HepG2 (cell line): Measurements from ENCODE around the gene FCRLA. TPM values are rescaled to one million over a fixed set of nuclear protein-coding genes. Genes with fewer than 3 reads are reported as not detected.

Source experiments
- ATAC-seq: fragments of 200-7000 bp; cut with Tn5 transposase; 3 replicates; pipeline ENCODE4 v1.9.1; 2020; ENCODE audit warnings: mild to moderate bottlenecking, moderate library complexity
- BruUV-seq: library from RNA; stranded (reverse); fragments of 400-500 nt; replicated peaks from 2 replicates; lab custom pipeline; 2021; lab: Mats Ljungman, UMichigan
- CTCF ChIA-PET: fragments of 300-600 bp; formaldehyde crosslinking; extraction: SDS; loops from one replicate; lab custom pipeline; 2021; ENCODE audit warnings: low total read pairs, inconsistent platforms, low intra/inter-chr PET ratio; lab: Yijun Ruan, JAX
- POLR2A ChIA-PET: fragments of 350-600 bp; sonication (Branson Sonifier 250); formaldehyde crosslinking; loops from one replicate; lab custom pipeline; 2020; ENCODE audit warnings: antibody characterized with exemption, inconsistent platforms; lab: Yijun Ruan, JAX
- DNase-seq: peaks from one replicate; pipeline ENCODE4 v3.0.0-alpha.2; 2015; ENCODE audit warnings: low spot score
- FAIRE-seq: peaks from 3 replicates; lab custom pipeline; 2011; peaks lifted over from hg19 to GRCh38; lab: Jason Lieb, UNC
- H2AFZ ChIP-seq: one replicate; pipeline ENCODE4 v1.6.1; 2011; ENCODE audit warnings: low read length, inconsistent platforms
- H3K27ac ChIP-seq: fragments of 300-600 bp; 3 replicates; pipeline ENCODE4 v1.8.0; 2011; ENCODE audit warnings: mixed run types, mild to moderate bottlenecking, mixed read lengths, low read length, inconsistent platforms; ENCODE audit not compliant: insufficient read depth; ENCODE audit errors: extremely low read length
- H3K27me3 ChIP-seq, 2 experiments: fragments of 200-600 bp in 1 of 2; 2 replicates in 1 of 2; 3 replicates in 1 of 2; pipeline versions ENCODE4 v1.6.0 to v1.8.0; 2011; ENCODE audit warnings: low read length in 2 of 2, mild to moderate bottlenecking in 2 of 2, moderate library complexity in 2 of 2, inconsistent platforms in 1 of 2; ENCODE audit not compliant: insufficient read depth in 2 of 2, control insufficient read depth in 1 of 2
- H3K36me3 ChIP-seq, 2 experiments: fragments of 200-600 bp in 1 of 2; replicated peaks in 1 of 2; 2 replicates in 1 of 2; 3 replicates in 1 of 2; pipeline versions ENCODE4 v1.5.1 to v1.8.0; 2011; ENCODE audit warnings: low read length in 2 of 2, inconsistent platforms in 1 of 2; ENCODE audit not compliant: insufficient read depth in 2 of 2, control insufficient read depth in 1 of 2
- H3K4me1 ChIP-seq: 2 replicates; pipeline ENCODE4 v1.5.1; 2012; ENCODE audit warnings: low read length, inconsistent platforms; ENCODE audit not compliant: insufficient read depth
- H3K4me2 ChIP-seq: 2 replicates; pipeline ENCODE4 v1.6.0; 2011; ENCODE audit warnings: low read depth, low read length, inconsistent platforms
- H3K4me3 ChIP-seq, 3 experiments: fragments of 200-600 bp in 1 of 3; sonication (generic), shearing (Covaris generic) in 1 of 3; replicated peaks in 1 of 3; 2 replicates each; pipeline ENCODE4 v1.5.1; 2011 to 2016; ENCODE audit warnings: low read length in 3 of 3, inconsistent platforms in 2 of 3, low read depth in 2 of 3, mild to moderate bottlenecking in 2 of 3, control low read depth in 1 of 3, mixed read lengths in 1 of 3; ENCODE audit not compliant: insufficient read depth in 1 of 3
- H3K79me2 ChIP-seq: one replicate; pipeline ENCODE4 v1.6.1; 2011; ENCODE audit warnings: low read length, inconsistent platforms; ENCODE audit not compliant: insufficient read depth
- H3K9ac ChIP-seq: 2 replicates; pipeline ENCODE4 v1.6.0; 2011; ENCODE audit warnings: mild to moderate bottlenecking, low read depth, low read length, inconsistent platforms; ENCODE audit not compliant: insufficient read depth
- H3K9me3 ChIP-seq: 2 replicates; pipeline ENCODE4 v1.5.1; 2012; ENCODE audit warnings: mild to moderate bottlenecking, low read length
- H4K20me1 ChIP-seq: 2 replicates; pipeline ENCODE4 v1.6.0; 2011; ENCODE audit warnings: inconsistent platforms, mild to moderate bottlenecking, low read length, moderate library complexity; ENCODE audit not compliant: insufficient read depth
- BATF2 ChIP-seq: sonication (generic); formaldehyde crosslinking; IDR thresholded peaks from 2 replicates; pipeline ENCODE4 v1.8.0; 2022; ENCODE audit warnings: mild to moderate bottlenecking, missing genetic modification reagents, moderate library complexity
- DMTF1 ChIP-seq: sonication (generic); formaldehyde crosslinking; IDR thresholded peaks from 2 replicates; pipeline ENCODE4 v1.4.0; 2020; ENCODE audit warnings: mild to moderate bottlenecking, missing genetic modification reagents
- MBD4 ChIP-seq: IDR thresholded peaks from 2 replicates; pipeline ENCODE4 v1.6.1; 2012; ENCODE audit warnings: low read length, inconsistent platforms, borderline replicate concordance
- MXD1 ChIP-seq: sonication (generic); formaldehyde crosslinking; IDR thresholded peaks from 2 replicates; pipeline ENCODE4 v1.4.0; 2020; ENCODE audit warnings: mild to moderate bottlenecking, missing genetic modification reagents
- PHF8 ChIP-seq: sonication (generic); formaldehyde crosslinking; IDR thresholded peaks from 2 replicates; pipeline ENCODE4 v1.5.0; 2020; ENCODE audit warnings: missing genetic modification reagents
- ZFP1 ChIP-seq: IDR thresholded peaks from 2 replicates; pipeline ENCODE4 v1.6.1; 2016
- ZKSCAN1 ChIP-seq: fragments of 150-350 bp; IDR thresholded peaks from 2 replicates; pipeline ENCODE4 v1.6.1; 2014; ENCODE audit warnings: low read length
- ZNF333 ChIP-seq: sonication (generic); formaldehyde crosslinking; IDR thresholded peaks from 2 replicates; pipeline ENCODE4 v1.4.0; 2020; ENCODE audit warnings: mild to moderate bottlenecking, missing genetic modification reagents, borderline replicate concordance
- ZNF362 ChIP-seq: sonication (generic); formaldehyde crosslinking; IDR thresholded peaks from 2 replicates; pipeline ENCODE4 v1.4.0; 2020; ENCODE audit warnings: missing genetic modification reagents, mild to moderate bottlenecking, borderline replicate concordance
- ZNF563 ChIP-seq: sonication (generic); formaldehyde crosslinking; IDR thresholded peaks from 2 replicates; pipeline ENCODE4 v1.8.0; 2022; ENCODE audit warnings: mild to moderate bottlenecking, moderate library complexity, missing genetic modification reagents
- ZNF567 ChIP-seq: sonication (generic); formaldehyde crosslinking; IDR thresholded peaks from 2 replicates; pipeline ENCODE4 v1.8.1; 2023; ENCODE audit warnings: mild to moderate bottlenecking, missing genetic modification reagents, borderline replicate concordance
- ZNF644 ChIP-seq: IDR thresholded peaks from 2 replicates; pipeline ENCODE4 v1.6.1; 2016; ENCODE audit warnings: low read depth
- WGBS: methylation state at CpG from one replicate; pipeline ENCODE4 v1.1.6; 2017; ENCODE audit warnings: low lambda C conversion rate; 5-methylcytosine and 5-hydroxymethylcytosine counted together
- in situ Hi-C: cut with HindIII; loops from 2 replicates; pipeline ENCODE4 v1.10.0; 2017; ENCODE audit warnings: low pct_unique_long_range_greater_than_20kb; ENCODE audit not compliant: extremely low pct_ligation_motif_present
- intact Hi-C: fragments of 100-400 bp; cut with micrococcal nuclease; formaldehyde crosslinking; loops from one replicate; pipeline ENCODE4 v1.10.0; 2022; ENCODE audit not compliant: unreplicated experiment
- polyA plus RNA-seq, 8 experiments: library from polyadenylated mRNA; depleted of rRNA in 3 of 8; stranded (reverse) in 7 of 8; unstranded in 1 of 8; fragments of >200 nt; fragmentation: Illumina TruSeq in 4 of 8; extraction: Trizol in 4 of 8; gene quantifications; 2 replicates each; pipeline versions ENCODE4 v1.2.1 to v1.2.3, GENCODE V29; 2011 to 2016; ENCODE audit warnings: low read depth in 4 of 8, missing spikeins in 1 of 8, mixed read lengths in 1 of 8; ENCODE audit not compliant: insufficient read depth in 1 of 8
- total RNA-seq, 5 experiments: library from RNA; depleted of rRNA; stranded (reverse); fragments of >200 nt; fragmentation: Illumina TruSeq; extraction: Trizol; gene quantifications; 2 replicates each; pipeline ENCODE4 v1.2.3, GENCODE V29; 2016; ENCODE audit warnings: low read depth in 1 of 5

Gene FCRLA
- total and polyA plus RNA-seq, 2 of the 13 experiments (the other 11 are each of a cell fraction or from before 2014, with no cell fraction given): not detected

- no TSS peak for BruUV-seq
- Histone ChIP-seq H3K27ac (no peak overlapping the region), H3K27me3 (no peaks in the 10 kb centered on the region; a peak in 2 of 5 replicates), H2AFZ (no peak overlapping the region), H3K4me2 (no peak overlapping the region), H3K79me2 (no peaks in the 10 kb centered on the region), H3K9me3 (no peaks in the 10 kb centered on the region), H3K4me1 (peaks cover 4% of the 10 kb centered on the region), H4K20me1 (no peaks in the 10 kb centered on the region), H3K36me3 (no peaks in the 10 kb centered on the region), H3K9ac (no peak overlapping the region), H3K4me3 (no peak overlapping the region)
- in situ Hi-C loops (no loop called here), intact Hi-C loops (no loop called here)
- ATAC-seq (no peak), DNase-seq (no peak), FAIRE-seq (no peak)
- CTCF ChIA-PET: no interaction called here
- 13% methylated on average over 2 of the region's 2 CpGs for WGBS
- POLR2A ChIA-PET: no interaction called here
- TF ChIP-seq PHF8 (no peak), ZNF567 (CRISPR knock-in tag) (no peak), MBD4 (no peak), ZNF333 (CRISPR knock-in tag) (no peak), ZNF644 (CRISPR knock-in tag) (no peak), ZKSCAN1 (no peak)
Measured at GRCh38 chr1:161707503-161707902, 474 bp downstream of the FCRLA start.

GRCh38 chr1:161709373-161709772 is 2.3 kb downstream of the FCRLA start:
- Histone ChIP-seq H3K4me3 (no peak overlapping the region), H3K4me1 (no peaks in the 10 kb centered on the region), H3K9me3 (no peaks in the 10 kb centered on the region), H3K27me3 (no peaks in the 10 kb centered on the region; a peak in 3 of 5 replicates), H3K27ac (no peak overlapping the region), H3K9ac (no peak overlapping the region), H3K4me2 (no peak overlapping the region), H4K20me1 (no peaks in the 10 kb centered on the region), H3K36me3 (no peaks in the 10 kb centered on the region), H2AFZ (no peak overlapping the region), H3K79me2 (no peaks in the 10 kb centered on the region)
- ChIA-PET POLR2A (no interaction called here), CTCF (no interaction called here)
- BruUV-seq: no TSS peak
- WGBS: 27% methylated on average over 4 of the region's 4 CpGs
- TF ChIP-seq ZNF563 (CRISPR knock-in tag) (no peak), DMTF1 (CRISPR knock-in tag) (no peak), ZNF362 (no peak), BATF2 (CRISPR knock-in tag) (no peak), ZFP1 (CRISPR knock-in tag) (no peak), MXD1 (no peak)
- intact Hi-C loops (no loop called here), in situ Hi-C loops (no loop called here)
- no peak for DNase-seq
- FAIRE-seq: no peak
- ATAC-seq: no peak
